Measurements from ENCODE around the gene MEF2B.
"Not testable (repeated sequence)": the region's sequence is repeated elsewhere in the genome, so short reads cannot be mapped to it uniquely, and the experiment has no call there.

Gene MEF2B

DNA sequence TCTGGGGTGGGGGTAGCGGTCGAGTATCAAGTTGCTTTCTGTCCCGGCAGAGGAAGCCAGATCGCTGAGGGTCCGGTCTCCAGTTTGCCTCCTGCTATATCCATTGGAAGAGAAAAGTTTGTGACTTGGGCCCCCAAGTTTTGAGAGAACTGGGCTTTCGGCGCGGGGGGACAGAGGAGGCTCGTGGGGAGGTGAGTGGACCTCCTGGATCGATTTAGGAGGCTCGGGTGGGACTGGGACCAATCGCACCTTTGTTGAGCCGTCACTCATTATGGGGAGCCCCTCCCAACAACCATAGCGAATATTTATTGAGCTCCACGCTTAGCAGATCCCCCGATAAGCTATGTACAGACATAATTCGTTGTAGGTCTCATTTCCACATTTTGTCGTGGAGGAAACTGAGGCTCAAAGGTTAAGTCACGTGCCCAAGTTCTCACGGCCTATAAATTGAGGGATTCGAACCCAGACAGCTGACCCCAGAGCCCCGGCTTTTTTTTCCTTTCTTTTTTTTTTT lies 22.9 kb upstream of the MEF2B start:
- no peak for DNase-seq

DNA sequence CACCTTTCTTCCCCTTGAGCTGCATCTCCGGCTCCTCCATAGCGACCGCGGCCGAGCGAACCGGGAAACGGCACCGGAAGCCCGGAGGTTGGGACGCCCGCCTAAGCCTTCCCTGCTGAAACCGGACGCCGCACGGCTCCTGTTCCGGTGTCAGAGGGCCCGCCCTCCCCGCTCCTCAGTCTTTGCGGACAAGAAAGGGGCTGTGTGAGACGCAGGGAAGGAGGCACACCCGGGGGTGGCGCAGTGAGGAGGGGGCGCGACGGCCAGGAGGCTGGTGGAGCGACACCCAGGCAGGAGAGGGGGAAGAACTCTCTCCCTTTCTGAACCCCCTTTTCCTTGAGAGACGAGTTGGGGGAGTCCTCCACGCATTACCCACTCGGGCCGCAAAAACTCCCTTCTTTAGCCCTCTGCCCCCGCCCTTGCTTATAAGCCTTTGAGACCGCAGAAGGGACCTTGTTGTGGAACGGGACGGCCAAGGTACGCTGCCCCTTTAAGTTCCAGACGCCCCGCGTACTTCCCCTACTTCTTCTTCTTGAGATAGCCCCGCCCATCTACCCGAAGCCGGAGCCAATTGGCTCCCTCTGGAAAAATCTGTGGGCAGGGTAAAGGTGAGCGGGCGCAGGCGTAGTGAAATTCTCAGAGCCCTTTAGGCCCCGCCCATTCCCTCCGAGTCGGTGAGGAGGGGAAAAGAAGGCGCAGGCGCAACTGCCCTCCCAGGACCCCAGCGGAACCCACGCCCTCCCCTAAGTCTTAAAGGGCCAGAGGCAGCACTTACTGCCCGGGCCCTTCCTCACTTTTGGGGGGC lies 22.2 kb upstream of the MEF2B start, which contains the start of the genes BORCS8 and RFXANK:
Gene BORCS8, minus strand, starts transcription at position 75 of the 805 bp plus-strand sequence. Its CDS starts 35 bp downstream, at position 40.
Gene RFXANK, plus strand, starts transcription at position 181 of the 805 bp plus-strand sequence. CDS start 1,689 bp downstream, outside the sequence.
- peak; percentile 100 for DNase-seq

GRCh38 chr19:19191768-19192077 lies 21.7 kb upstream of the MEF2B start:
- no peak for DNase-seq

- DNase-seq: no peak
These were observed 16.7 kb upstream of the MEF2B start for GRCh38 chr19:19186742-19187141.

DNA sequence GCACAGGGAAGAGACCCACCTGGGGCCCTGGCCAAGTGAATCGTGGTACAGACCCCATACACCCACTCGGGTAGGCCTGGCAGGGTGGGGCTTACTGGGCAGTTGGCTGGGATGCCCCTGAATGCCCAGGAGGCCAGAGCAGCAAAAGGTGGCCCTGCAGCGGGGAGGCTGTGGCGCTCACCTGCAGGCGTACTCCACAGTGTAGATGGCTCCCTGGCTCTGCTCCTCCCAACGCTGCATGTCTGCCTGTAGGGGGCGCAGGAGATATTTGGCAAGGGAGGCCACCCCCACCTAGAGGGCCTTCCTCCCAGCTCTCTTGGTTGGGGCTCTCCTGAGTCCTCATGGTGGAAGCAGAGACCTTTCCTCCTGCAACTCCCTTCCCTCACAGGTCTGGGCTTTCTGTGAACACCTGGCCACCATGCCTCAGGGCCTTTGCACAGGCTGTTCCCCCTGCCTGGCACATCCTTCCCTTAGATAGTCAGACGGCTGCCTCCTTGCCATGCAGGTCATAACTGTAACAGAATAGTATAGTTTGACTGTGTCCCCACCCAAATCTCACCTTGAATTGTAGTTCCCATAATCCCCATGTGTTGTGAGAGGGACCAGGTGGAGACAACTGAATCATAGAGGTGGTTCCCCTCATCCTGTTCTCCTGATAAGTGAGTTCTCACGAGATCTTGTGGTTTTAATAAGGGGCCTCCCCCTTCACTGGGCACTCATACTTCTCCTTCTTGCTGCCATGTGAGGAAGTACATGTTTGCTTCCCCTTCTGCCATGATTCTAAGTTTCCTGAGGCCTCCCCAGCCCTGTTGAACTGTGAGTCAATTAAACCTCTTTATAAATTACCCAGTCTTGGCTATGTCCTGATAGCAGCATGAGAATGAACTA lies 16.0 kb upstream of the MEF2B start:
- no peak for DNase-seq

DNA sequence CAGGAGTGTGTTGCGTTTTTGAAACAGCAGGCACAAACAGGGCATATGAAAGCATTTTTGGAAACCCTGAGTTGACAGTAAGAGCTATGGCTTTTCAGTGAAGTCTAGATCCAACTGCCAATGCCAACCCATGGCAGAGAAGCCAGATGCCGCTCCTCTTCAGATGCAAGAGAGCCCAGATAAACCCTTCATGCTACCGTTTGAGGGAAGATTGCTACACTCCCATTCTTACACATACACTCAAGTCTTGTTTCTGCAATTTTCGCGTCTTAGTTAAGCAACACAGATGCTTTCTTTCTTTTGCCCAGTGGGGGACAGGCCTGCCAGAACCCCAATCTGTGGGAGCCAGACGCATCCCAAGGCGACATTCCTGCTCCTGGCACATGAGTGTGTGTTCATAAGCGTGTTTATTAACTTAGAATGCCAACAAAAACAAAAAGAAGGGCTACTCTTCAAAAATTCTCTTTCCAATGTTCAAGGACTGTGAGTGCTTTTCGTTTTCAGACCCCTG lies 11.5 kb upstream of the MEF2B start:
- no peak for DNase-seq

DNA sequence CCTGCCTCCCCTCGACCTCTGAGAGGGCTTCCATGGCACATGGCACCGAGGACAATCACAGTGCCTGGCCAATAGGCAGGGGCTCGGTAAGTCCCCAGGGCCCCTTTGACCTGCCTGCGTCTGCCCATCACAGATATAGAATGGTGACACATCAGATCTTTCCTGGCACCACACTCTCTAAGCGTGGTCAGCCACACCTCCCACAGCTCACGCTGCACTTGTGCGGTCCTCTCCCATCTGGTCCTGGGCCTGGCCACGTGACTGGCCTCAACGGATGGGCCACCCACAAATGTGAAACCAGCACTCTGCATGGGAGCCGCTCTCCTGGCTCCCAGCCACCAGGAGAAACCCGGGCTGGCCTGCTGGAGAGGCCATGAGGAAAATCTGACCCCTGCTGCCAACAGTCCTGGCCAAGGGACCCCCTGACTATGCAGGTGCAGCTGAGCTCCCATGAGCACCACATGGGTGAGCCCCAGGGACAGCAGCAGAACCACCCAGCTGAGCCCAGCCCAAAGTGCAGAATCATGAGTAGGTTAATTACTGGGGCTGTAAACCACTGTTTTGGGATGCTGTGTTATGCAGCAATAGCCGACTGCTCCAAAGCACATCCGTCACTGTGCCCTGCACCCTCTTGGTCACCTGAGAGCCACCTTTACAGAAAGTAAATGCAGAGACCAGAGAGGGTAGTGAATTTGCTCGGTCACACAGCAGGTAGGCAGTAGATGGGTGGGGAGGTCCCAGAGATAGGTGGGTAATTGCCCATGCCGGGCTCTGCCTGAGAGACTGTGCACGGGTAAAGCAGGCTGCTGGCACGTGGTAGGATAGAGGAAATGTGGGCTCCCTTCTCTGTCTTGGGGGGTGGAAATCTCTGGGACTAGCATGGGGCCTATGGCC lies 9.7 kb upstream of the MEF2B start:
- no peak for DNase-seq

DNA sequence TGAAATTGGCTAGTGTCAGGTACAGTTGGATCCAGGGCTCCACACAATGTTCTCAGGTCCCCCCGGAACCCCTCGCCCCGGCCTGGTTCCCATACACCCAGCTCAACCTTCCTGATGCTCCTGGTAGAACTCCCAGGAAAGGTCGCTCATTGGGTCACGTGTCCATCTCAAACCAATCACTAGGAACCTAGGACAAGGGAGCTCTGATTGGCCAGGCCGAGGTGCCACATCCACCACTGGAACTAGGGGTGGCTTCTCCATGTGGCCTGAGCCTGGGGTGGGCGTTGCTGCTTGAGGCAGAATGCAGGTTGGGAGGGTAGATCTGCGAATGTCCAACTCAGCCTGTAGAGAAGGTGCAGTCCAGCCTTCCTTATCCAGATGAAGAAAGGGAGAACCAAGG lies 6.9 kb upstream of the MEF2B start:
- no peak for DNase-seq

GRCh38 chr19:19173243-19173642 lies 3.2 kb upstream of the MEF2B start:
- not testable (repeated sequence) for DNase-seq

- no peak for DNase-seq
These were observed 1.9 kb upstream of the MEF2B start for GRCh38 chr19:19171821-19172532.

DNA sequence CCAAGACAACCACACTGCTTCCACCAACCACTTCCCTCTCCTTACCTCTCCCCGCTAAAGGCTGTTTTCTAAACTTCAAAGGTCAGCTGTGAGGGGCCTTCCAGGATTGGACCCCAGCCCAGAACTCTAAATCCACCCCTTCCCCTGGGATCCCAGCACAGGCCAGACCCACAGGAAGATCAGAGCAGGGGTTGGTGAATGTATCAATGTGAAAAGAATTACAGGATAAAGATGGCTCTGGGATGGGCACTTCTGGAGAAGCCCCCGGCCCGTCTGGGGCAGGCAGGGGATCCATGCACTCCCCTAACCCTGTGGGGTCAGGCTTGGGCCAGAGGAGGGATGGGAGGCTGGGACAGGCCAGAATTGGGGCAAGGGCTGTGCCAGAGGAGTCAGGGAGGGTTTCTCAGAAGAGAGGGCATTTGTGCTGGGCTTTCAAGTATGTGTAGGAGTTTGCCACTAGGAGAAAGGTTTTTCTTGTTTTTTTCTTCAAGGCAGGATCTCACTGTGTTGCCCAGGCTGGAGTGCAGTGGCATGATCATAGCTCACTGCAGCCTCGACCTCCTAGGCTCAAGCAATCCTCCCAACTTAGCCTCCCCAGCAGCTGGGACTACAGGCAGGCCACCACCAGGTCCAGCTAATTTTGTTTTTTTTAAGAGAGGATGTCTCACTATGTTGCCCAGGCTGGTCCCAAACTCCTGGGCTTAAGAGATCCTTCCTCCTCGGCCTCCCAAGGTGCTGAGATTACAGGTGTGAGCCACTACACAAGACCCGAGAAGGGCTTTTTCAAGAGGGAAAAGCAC lies 1.0 kb upstream of the MEF2B start:
- DNase-seq: no peak

DNA sequence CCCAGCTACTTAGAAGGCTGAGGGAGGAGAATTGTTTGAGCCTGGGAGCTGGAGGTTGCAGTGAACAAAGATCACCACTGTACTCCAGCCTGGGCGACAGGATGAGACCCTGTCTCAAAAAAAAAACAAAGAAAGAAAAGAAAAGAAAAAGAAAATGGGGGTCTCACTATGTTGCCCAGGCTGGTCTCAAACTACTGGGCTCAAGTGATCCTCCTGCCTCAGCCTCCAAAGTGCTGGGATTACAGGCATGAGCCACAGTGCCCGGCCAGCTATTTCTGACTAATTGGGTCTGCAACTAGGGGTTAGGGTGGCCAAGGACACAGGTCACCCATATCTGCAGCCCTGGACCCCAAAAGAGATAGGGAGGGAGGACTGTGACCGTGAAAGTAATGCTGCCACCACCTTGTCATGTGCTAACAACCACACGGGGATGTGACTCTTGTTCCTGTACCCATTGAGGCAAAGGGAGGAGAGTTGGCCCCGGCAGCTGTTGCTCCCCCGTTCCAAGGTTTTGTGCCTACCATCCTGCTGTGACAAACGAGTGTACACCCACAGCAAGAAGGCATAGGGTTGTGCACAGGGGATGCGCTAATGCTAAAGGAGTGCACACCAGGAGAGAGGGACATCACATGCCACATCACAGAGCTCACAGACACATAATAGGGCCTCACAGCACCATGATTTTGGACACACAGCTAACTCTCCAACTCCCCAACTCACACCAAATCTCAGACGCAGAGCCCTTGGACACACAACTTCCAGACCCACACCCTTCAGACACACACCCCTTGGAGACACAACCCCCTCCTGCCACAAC lies 619 bp downstream of the MEF2B start:
- no peak for DNase-seq

DNA sequence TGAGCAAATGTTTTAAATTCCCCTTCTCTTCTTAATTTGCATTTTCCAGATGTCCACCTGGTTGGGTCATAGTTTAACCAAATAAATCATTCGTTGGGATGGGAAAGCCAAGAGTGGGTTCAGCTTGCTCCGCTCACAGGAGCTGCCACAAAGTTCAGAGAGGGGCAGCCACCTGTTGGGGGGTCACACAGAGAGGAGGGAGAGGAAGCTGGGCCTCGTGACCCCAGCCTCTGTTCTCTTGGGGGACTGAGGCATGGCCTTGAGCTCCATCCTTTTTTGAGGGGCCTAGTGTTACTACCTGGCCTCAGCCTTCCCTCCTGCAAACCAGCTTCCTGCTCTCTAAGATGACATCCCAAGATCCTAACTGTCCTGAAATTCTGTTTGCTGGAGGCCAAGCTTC lies 2.5 kb downstream of the MEF2B start:
- no peak for DNase-seq

DNA sequence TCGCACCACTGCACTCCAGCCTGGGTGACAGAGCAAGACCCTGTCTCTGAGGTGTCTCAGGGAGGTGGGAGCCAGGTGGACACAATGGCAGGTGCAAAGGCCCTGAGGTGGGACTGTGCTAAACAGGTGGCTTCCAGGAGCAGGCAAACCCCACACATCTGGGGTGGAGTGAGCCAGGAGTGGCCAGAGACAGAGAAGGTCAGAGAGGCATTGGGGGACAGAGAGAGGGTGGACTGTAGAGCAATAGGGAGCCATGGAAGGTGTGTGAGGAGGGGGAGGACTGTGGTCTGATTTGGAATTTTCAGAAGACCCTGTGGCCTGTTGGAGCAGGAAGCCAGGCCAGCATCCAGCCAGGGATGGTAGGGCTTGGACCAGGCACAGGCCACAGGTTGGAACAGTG lies 4.7 kb downstream of the MEF2B start:
- no peak for DNase-seq

DNA sequence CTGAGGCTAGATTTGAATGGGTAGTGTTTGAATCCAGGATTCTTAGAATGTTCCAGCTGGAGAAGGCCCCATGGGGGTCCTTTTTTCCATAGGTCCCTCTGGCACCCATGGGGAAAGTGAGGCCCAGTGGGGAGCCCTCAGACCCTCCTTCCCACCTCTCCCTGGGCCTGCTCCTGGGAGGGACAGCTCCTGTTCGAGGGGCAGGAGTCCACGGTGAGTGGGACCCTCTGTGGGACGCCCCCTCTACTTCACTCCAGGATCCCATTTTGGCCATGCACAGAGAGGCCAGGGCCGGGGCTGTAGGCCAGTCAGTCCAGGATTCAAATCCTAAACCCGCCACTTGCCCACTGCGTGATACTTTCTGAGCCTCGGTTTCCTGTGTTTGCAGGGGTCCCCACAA lies 7.6 kb downstream of the MEF2B start:
- no peak for DNase-seq

DNA sequence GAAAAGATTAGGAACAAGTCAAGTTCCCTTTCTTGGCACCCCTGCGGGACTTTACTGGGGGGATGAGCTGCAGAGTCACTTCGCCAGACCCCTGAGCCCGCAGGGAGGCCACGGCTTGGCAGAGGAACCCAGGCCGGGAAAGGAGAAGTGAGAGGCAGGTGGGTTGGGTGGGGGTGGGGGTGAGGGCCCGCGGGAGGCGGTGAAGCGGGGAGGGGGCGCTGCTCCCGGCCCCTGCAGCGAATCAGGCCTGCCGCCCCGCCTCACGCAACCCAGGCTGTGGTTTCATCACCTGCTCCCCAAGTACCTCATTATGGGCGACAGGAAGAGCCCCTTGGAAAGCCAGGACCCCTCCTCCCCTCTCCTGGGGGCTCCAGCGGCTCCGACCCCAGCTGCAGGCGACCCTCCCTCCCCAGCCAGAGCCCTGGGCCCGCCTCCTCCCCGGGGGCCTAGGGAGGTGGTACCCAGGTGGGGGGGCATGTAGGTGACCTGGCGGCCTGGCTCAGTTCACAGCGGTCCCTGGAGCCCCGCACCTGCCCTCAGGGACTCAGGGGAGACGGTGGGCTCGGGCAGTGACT lies 9.5 kb downstream of the MEF2B start:
- no peak for DNase-seq

DNA sequence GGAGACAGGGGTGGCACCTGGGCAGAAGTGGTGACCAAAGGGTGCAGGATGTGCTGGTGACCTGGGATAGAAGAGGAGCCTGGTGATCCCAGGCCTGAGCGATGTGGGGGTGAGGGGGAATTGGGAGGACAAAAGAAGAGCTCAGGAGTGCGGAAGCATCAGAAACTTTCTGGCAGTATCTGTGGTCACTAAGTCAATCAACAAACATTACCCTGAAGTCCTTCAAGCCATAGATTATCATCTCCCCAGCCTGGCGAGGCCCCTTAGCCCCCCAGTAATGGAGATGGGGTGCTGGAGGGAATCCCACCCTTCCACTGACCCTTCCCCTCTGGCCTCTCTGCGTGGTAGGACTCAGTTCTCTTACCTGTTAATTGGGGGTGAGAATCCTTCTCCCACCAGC lies 10.5 kb downstream of the MEF2B start:
- no peak for DNase-seq

- no peak for DNase-seq
These were observed 12.3 kb downstream of the MEF2B start for GRCh38 chr19:19157808-19158207.

- no peak for DNase-seq
These were observed 14.4 kb downstream of the MEF2B start for GRCh38 chr19:19155495-19156219.
